GM12878 (cell line): ENCODE results near the gene NDOR1. TPM values are rescaled to one million over a fixed set of nuclear protein-coding genes. Genes with fewer than 3 reads are reported as not detected.

Experiments used
- ATAC-seq: fragments of 200-7000 bp; cut with Tn5 transposase; 3 replicates; pipeline ENCODE4 v1.9.1; 2020; ENCODE audit warnings: mild to moderate bottlenecking, moderate library complexity
- BruUV-seq: library from RNA; stranded (reverse); fragments of 400-500 nt; replicated peaks from 2 replicates; lab custom pipeline; 2021; lab: Mats Ljungman, UMichigan
- CTCF ChIA-PET: fragments of 300-600 bp; sonication (Branson Sonifier 250); formaldehyde crosslinking; extraction: SDS; loops from one replicate; lab custom pipeline; 2021; ENCODE audit warnings: inconsistent platforms; lab: Yijun Ruan, JAX
- POLR2A ChIA-PET: fragments of 350-600 bp; formaldehyde crosslinking; extraction: SDS; loops from one replicate; lab custom pipeline; 2021; ENCODE audit warnings: inconsistent platforms; lab: Charles Lee
- RAD21 ChIA-PET: fragments of 300-600 bp; sonication (Branson Sonifier 250); formaldehyde crosslinking; loops from one replicate; lab custom pipeline; 2023; ENCODE audit warnings: antibody characterized with exemption; ENCODE audit not compliant: unreplicated experiment; lab: Charles Lee
- SMC1A ChIA-PET: fragments of 300-600 bp; sonication (Branson Sonifier 250); formaldehyde crosslinking; loops from one replicate; lab custom pipeline; 2023; ENCODE audit not compliant: unreplicated experiment, uncharacterized antibody; lab: Charles Lee
- DNase-seq: peaks from one replicate; pipeline ENCODE4 v3.0.0-alpha.2; 2011; ENCODE audit warnings: low read depth, low spot score
- FAIRE-seq: peaks from 3 replicates; lab custom pipeline; 2011; peaks lifted over from hg19 to GRCh38; lab: Jason Lieb, UNC
- H2AFZ ChIP-seq: 2 replicates; pipeline ENCODE4 v1.6.0; 2011; ENCODE audit warnings: low read depth, low read length, control low read depth; ENCODE audit not compliant: control insufficient read depth
- H3K27ac ChIP-seq: 2 replicates; pipeline ENCODE4 v1.5.1; 2011; ENCODE audit warnings: control low read depth; ENCODE audit not compliant: control insufficient read depth, insufficient read depth
- H3K27me3 ChIP-seq, 2 experiments: replicated peaks in 1 of 2; 2 replicates each; pipeline versions ENCODE4 v1.6.0 to v1.6.1; 2011; ENCODE audit warnings: low read length in 1 of 2; ENCODE audit not compliant: control insufficient read depth in 2 of 2, insufficient read depth in 2 of 2
- H3K36me3 ChIP-seq, 2 experiments: 2 replicates each; pipeline ENCODE4 v1.5.1; 2011; ENCODE audit warnings: low read length in 1 of 2; ENCODE audit not compliant: control insufficient read depth in 2 of 2, insufficient read depth in 2 of 2
- H3K4me1 ChIP-seq: 2 replicates; pipeline ENCODE4 v1.6.1; 2011; ENCODE audit warnings: mild to moderate bottlenecking, low read length, moderate library complexity, mixed read lengths; ENCODE audit not compliant: control insufficient read depth, insufficient read depth
- H3K4me2 ChIP-seq: 2 replicates; pipeline ENCODE4 v1.6.0; 2011; ENCODE audit warnings: control low read depth; ENCODE audit not compliant: control insufficient read depth, insufficient read depth
- H3K4me3 ChIP-seq: fragments of 200-600 bp; sonication (generic); 2 replicates; pipeline ENCODE4 v1.5.1; 2016
- H3K79me2 ChIP-seq: 2 replicates; pipeline ENCODE4 v1.6.0; 2011; ENCODE audit warnings: low read length; ENCODE audit not compliant: control insufficient read depth, insufficient read depth
- H3K9ac ChIP-seq: 2 replicates; pipeline ENCODE4 v1.8.0; 2011; ENCODE audit warnings: low read length, control low read depth, mixed read lengths; ENCODE audit not compliant: control insufficient read depth, insufficient read depth
- H3K9me3 ChIP-seq: replicated peaks from 3 replicates; pipeline ENCODE4 v1.5.1; 2011; ENCODE audit warnings: mild to moderate bottlenecking, low read length; ENCODE audit not compliant: control insufficient read depth, insufficient read depth
- H4K20me1 ChIP-seq: 2 replicates; pipeline ENCODE4 v1.6.0; 2011; ENCODE audit not compliant: control insufficient read depth, insufficient read depth
- ATF3 ChIP-seq: IDR thresholded peaks from 2 replicates; pipeline ENCODE4 v1.6.1; 2011; ENCODE audit warnings: low read depth, mild to moderate bottlenecking, low read length, moderate library complexity, borderline replicate concordance; ENCODE audit errors: extremely low read depth
- CUX1 ChIP-seq: IDR thresholded peaks from 2 replicates; pipeline ENCODE4 v1.6.1; 2012; ENCODE audit warnings: improper control_type of control experiment, low read depth, low read length; ENCODE audit not compliant: insufficient replicate concordance
- EGR1 ChIP-seq, 2 experiments: IDR thresholded peaks; 1 replicate in 1 of 2; 2 replicates in 1 of 2; pipeline ENCODE4 v1.6.1; 2011 to 2012; ENCODE audit warnings: low read depth in 2 of 2, low read length in 2 of 2, borderline replicate concordance in 1 of 2, mild to moderate bottlenecking in 1 of 2, moderate library complexity in 1 of 2
- JUNB ChIP-seq: IDR thresholded peaks from 2 replicates; pipeline ENCODE4 v1.6.1; 2016; ENCODE audit warnings: antibody characterized with exemption, mild to moderate bottlenecking
- MLLT1 ChIP-seq: fragments of 450-650 bp; IDR thresholded peaks from 2 replicates; pipeline ENCODE4 v1.6.1; 2016; ENCODE audit warnings: mild to moderate bottlenecking
- MTA3 ChIP-seq: IDR thresholded peaks from 2 replicates; pipeline ENCODE4 v1.6.1; 2012; ENCODE audit warnings: low read length, inconsistent platforms, borderline replicate concordance
- PML ChIP-seq: IDR thresholded peaks from 2 replicates; pipeline ENCODE4 v1.6.1; 2012; ENCODE audit warnings: low read length, inconsistent platforms
- SIX5 ChIP-seq: IDR thresholded peaks from 2 replicates; pipeline ENCODE4 v1.6.1; 2011; ENCODE audit warnings: mild to moderate bottlenecking, low read depth, low read length, moderate library complexity; ENCODE audit not compliant: severe bottlenecking
- SREBF1 ChIP-seq: IDR thresholded peaks from 2 replicates; pipeline ENCODE4 v1.6.1; 2012; ENCODE audit warnings: mild to moderate bottlenecking, low read length
- SUZ12 ChIP-seq: fragments of 200-600 bp; sonication (generic); IDR thresholded peaks from one replicate; pipeline ENCODE4 v1.6.1; 2018; ENCODE audit warnings: antibody characterized with exemption, mild to moderate bottlenecking; ENCODE audit not compliant: unreplicated experiment
- TCF7 ChIP-seq: IDR thresholded peaks from 2 replicates; pipeline ENCODE4 v1.6.1; 2014; ENCODE audit warnings: antibody characterized with exemption, borderline replicate concordance
- WGBS: methylation state at CpG from one replicate; pipeline ENCODE4 v1.1.6; 2016; ENCODE audit warnings: low lambda C conversion rate; ENCODE audit not compliant: insufficient replicate concordance, insufficient coverage; ENCODE audit errors: missing lambda C conversion rate; 5-methylcytosine and 5-hydroxymethylcytosine counted together
- in situ Hi-C: fragments of 300-500 bp; cut with MboI; formaldehyde crosslinking; loops from 9 replicates; pipeline ENCODE4 v1.14.3; 2018; ENCODE audit warnings: mixed read lengths
- intact Hi-C: fragments of 100-400 bp; cut with micrococcal nuclease; formaldehyde crosslinking; loops from one replicate; pipeline ENCODE4 v1.14.2; 2022; ENCODE audit not compliant: unreplicated experiment
- polyA plus RNA-seq, 11 experiments: library from polyadenylated mRNA; depleted of rRNA in 4 of 11; unstranded in 6 of 11; stranded (reverse) in 5 of 11; fragments of >200 nt; fragmentation: Nextera tagmentation in 4 of 11; fragmentation: Illumina TruSeq in 1 of 11; extraction: Ambion mirVana in 4 of 11; extraction: Trizol in 1 of 11; gene quantifications; 1 replicate in 1 of 11; 2 replicates in 10 of 11; pipeline versions ENCODE4 v1.2.1 to v1.2.3, GENCODE V29; 2011 to 2016; ENCODE audit warnings: inconsistent platforms in 2 of 11, missing spikeins in 2 of 11, low read depth in 1 of 11
- total RNA-seq, 4 experiments: library from RNA; depleted of rRNA in 3 of 4; stranded (reverse); fragments of >200 nt in 3 of 4; fragmentation: Illumina TruSeq in 1 of 4; extraction: Trizol in 1 of 4; gene quantifications; 2 replicates each; pipeline versions ENCODE4 v1.2.1 to v1.2.3, GENCODE V29; 2013 to 2021

NDOR1 gene
- total and polyA plus RNA-seq, 10 of the 15 experiments (the other 5 are each of a cell fraction or from before 2014, with no cell fraction given), result 0.04 to 32.9 (median 11.1) TPM

GRCh38 chr9:137229903-137230704, 24.6 kb downstream of the NDOR1 start:
- ChIA-PET POLR2A (interaction anchor here (0.8 to 1.2 kb wide), 2 partner anchors 10 to 41 kb away, joined by 3 read pairs; partner anchors contain the start of genes SSNA1 and TUBB4B), CTCF (interaction anchor here (1.2 kb wide), 1 partner anchor 110 kb away, joined by 4 read pairs; no protein-coding TSS in a partner anchor), RAD21 (interaction anchor here (0.8 kb wide), 1 partner anchor 41 kb away, joined by 3 read pairs; the partner anchor contains the start of genes ANAPC2 and SSNA1), SMC1A (no interaction called here)
- no peak for FAIRE-seq
- Histone ChIP-seq H3K27ac (no peak overlapping the region), H4K20me1 (no peaks in the 10 kb centered on the region), H3K4me1 (peaks cover 1% of the 10 kb centered on the region; the same call in 1 of the 2 replicates), H3K79me2 (no peaks in the 10 kb centered on the region), H2AFZ (no peak overlapping the region), H3K9ac (no peak overlapping the region), H3K4me2 (no peak overlapping the region), H3K27me3 (no peaks in the 10 kb centered on the region), H3K9me3 (no peaks in the 10 kb centered on the region), H3K4me3 (no peak overlapping the region), H3K36me3 (no peaks in the 10 kb centered on the region)
- WGBS, result 30% methylated on average over 31 of the region's 31 CpGs
- no peak for ATAC-seq
- intact Hi-C loops (loop anchor here (10.0 kb wide), 1 partner anchor 185 kb away; the partner anchor contains the start of gene NPDC1), in situ Hi-C loops (loop anchor here (5.0 kb wide), 1 partner anchor 108 kb away; no protein-coding TSS in a partner anchor)
- no TSS peak for BruUV-seq
- DNase-seq, result no peak
- TF ChIP-seq ATF3 (no peak), SIX5 (no peak), JUNB (no peak), TCF7 (no peak), EGR1 (IDR thresholded peaks at IDR 0.05; ENCODE audit: borderline replicate concordance in 1 of 2, low read depth in 2 of 2, low read length in 2 of 2) (no peak), PML (no peak), SREBF1 (no peak), CUX1 (no peak), SUZ12 (no peak), MTA3 (no peak), MLLT1 (no peak)
